ENCODE data around the gene THUMPD2. TPM values are rescaled to one million over a fixed set of nuclear protein-coding genes. Genes with fewer than 3 reads are reported as not detected.
"Not testable (repeated sequence)": the region's sequence is repeated elsewhere in the genome, so short reads cannot be mapped to it uniquely, and the experiment has no call there.

THUMPD2 gene
- 6.0 TPM for polyA plus RNA-seq (2013, experiment 1 of 2; ENCODE audit: insufficient read length)
- 6.8 TPM for polyA plus RNA-seq (2013, experiment 2 of 2; ENCODE audit: insufficient read length)

DNA sequence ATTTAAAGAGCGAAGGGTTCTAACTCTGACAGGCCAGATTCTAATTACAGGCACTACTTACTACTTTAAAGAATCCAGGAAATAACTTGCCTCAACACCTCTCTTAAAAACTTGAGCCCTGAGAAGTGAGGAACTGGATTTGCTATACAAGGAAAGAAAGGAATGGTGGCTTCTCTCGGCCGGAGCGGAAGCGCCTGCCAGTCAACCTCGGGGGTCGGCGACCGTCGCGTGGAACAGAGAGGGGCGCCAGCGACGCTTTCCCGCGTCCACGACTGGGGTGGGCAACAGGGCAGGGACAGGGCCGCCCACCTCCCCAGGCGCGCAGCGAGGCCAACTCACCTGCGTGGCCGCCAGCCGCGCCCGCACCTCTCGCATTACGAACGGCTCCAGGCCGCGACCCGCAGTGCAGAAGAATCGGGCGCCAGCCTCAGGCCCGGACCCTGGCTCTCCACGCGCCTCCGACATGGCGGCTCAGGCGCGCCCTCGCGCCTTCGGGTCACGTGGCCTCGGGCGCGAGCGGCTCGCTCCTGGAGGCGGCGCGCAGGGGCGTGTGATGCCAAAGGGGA is at the start of gene THUMPD2:
Gene THUMPD2, minus strand, starts transcription at position 484 of the 566 bp plus-strand sequence. Its CDS starts 19 bp downstream, at position 465.
- peak; percentile 73 for DNase-seq

DNA sequence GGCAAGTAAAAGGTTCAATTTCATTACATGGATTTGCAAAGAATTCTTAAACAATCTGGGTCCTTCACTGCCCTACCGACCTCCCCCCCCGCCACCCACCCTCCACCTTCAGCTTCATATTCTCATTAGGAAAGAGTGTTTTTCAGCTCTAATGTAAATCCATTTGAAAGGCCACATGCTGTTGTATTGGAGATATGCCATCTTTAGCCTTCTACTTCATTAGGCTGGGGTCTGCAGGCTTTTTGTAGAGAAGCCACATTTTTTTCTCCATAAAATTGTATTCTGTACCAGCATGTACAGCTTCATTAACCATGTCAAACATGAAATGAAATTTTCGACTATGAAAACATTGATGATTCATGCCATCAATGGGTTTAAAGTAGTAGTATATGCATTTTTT is 42.8 kb upstream of the THUMPD2 start:
- DNase-seq = no peak

DNA sequence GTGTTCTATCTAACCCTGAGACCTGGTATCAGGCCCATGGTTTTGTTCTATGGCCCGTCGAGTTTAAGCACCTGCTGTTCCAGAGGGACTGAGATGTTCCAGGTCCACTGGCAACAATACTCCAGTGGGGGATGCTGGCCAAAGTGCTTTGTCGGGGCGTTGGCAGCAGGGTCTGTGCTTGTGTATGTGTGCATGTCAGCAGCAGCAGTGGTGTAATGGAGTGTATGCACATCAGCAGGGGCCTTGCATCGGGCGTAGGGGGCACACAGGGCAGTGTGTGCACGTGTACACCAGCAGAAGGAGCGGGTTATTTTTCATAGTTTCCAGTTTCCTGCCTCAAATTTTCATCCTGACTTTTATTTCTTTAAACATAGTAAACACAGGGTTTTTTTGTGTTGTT is 37.8 kb upstream of the THUMPD2 start:
- no peak for DNase-seq

GRCh38 chr2:39816428-39816827 is 37.4 kb upstream of the THUMPD2 start:
- DNase-seq = no peak

DNA sequence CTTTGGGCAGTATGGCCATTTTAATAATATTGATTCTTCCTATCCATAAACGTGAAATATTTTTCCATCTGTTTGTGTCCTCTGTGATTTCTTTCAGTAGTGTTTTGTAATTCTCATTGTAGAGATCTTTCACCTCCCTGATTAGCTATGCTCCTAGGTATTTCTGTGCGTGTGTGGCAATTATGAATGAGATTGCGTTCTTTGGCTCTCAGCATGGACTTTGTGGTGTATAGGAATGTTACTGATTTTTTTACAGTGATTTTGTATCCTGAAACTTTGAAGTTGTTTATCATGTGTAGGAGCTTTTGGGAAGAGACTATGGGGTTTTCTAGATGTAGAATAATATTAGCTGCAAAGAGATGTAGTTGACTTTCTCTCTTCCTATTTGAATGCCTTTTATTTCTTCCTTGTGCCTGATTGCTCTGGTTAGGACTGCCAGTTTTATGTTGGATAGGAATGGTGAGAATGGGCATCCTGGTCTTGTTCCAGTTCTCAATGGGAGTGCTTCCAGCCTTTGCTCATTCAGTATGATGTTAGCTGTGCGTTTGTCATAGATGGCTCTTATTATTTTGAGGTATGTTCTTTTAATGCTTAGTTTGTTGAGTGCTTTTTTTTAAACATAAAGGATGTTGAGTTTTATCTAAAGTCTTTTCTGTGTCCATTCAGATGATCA is 27.0 kb upstream of the THUMPD2 start:
- DNase-seq = no peak

DNA sequence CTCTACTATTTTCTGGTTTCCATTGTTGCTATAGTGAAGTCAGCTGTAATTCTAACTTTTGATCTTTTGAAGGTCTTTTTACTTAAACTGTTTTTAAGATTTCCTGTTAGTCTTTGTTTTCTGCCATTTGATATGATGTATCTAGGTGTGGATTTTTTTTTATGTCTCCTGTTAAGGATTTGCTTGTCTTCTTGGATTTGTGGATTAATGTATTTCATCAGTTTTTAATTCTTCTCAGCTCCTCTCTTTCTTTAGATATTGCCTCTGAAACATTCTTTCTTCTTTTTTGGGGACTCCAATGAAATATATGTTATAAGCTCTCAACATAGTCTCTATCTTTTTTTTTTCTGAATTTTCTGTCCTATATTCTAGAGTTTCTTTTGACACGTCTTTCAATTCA is 24.8 kb upstream of the THUMPD2 start:
- no peak for DNase-seq

DNA sequence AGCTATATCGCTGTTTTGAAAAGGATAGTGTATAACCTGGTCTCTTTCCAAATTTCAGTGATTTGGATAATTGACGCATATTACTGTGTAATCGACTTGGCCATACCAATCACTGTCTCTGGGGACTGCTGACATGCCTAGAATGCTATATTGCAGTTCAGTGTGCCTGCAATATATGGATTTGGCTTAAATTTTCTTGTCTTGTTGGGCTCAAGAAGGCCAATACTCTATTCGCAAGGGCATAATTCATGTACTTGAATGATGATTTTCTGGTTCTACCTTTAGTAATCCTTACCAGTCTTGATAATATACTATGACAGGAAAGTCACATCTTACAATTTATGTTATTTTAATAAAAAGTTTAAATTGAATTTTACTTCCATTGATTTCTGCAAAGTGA is 21.7 kb upstream of the THUMPD2 start:
- DNase-seq = no peak

GRCh38 chr2:39796134-39796533 is 17.1 kb upstream of the THUMPD2 start:
- DNase-seq = no peak

- not testable (repeated sequence) for DNase-seq
These were observed 11.3 kb upstream of the THUMPD2 start for GRCh38 chr2:39790216-39790818.

DNA sequence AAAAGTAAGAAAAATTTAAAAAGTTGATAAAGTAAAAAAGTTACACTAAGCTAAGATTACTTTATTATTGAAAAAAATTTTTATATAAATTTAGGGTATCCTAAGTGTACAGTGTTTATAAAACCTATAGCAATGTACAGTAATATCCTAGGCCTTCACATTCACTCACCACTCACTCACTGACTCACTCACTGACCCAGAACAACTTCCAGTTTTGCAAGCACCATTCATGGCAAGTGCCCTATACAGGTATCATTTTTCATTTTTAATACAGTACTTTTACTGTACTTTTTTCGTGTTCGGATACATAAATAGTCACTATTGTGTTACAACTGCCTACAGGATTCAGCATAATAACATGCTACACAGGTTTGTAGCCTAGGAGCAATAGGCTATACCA is 8.9 kb upstream of the THUMPD2 start:
- no peak for DNase-seq

- DNase-seq = no peak
These were observed 7.9 kb upstream of the THUMPD2 start for GRCh38 chr2:39786761-39787522.

DNA sequence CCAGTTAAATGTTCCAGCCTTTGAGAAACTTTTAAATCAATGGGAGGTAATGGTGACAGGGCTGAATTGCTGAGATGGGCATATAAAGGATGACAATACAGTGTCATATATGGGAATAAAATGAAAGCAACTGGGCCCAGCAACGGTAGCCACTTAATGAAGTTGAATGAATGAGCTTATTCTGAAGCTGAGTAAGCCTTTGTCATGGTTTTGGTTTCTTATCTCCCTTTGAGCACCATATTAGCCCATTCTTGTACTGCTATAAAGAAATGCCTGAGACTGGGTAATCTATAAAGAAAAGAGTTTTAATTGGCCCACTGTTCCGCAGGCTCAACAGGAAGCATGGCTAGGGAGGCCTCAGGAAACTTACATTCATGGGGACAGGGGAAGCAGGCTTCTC is 3.5 kb upstream of the THUMPD2 start:
- DNase-seq = no peak

- DNase-seq = no peak
These were observed 2.6 kb upstream of the THUMPD2 start for GRCh38 chr2:39781697-39782096.

GRCh38 chr2:39780825-39781600 is 2.0 kb upstream of the THUMPD2 start:
- peak; percentile 32 for DNase-seq

DNA sequence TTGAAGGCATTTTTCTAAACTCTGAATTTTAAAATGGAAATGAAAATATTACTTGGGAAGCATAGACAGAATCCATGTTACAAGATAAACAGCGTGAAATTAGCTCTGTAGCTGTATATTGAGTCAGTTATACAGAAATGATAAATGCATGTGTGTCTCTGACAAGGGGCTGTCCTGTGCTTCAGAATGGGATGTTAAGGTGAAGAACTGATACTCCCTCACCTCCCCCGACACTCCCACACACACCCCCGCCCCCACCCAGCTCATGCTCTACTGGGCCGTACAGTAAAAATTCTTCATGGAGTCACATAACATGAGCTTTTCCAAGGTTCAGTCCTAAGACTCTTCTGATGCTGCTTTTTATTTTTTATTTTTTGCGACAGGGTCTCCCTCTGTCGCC is 869 bp upstream of the THUMPD2 start:
- no peak for DNase-seq

- DNase-seq = no peak
These were observed 338 bp upstream of the THUMPD2 start for GRCh38 chr2:39779341-39779851.

- no peak for DNase-seq
These were observed 825 bp downstream of the THUMPD2 start for GRCh38 chr2:39778233-39778632.

DNA sequence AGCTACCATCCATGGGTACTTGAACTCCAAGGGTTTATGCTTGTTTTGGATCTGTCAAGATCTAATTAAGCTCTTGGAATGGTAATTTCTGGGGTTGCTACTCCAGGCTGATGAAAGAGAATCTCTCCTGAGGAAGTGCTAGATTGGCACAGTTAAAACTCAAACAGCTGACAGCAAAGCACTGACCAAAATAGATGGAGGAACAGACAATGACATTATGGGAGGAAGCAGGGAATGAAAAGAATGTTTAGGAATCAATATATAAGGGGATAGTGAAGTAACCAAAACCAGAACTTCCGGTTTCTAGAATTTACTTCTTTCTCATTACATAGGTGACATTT is 6.3 kb downstream of the THUMPD2 start:
- DNase-seq = no peak

DNA sequence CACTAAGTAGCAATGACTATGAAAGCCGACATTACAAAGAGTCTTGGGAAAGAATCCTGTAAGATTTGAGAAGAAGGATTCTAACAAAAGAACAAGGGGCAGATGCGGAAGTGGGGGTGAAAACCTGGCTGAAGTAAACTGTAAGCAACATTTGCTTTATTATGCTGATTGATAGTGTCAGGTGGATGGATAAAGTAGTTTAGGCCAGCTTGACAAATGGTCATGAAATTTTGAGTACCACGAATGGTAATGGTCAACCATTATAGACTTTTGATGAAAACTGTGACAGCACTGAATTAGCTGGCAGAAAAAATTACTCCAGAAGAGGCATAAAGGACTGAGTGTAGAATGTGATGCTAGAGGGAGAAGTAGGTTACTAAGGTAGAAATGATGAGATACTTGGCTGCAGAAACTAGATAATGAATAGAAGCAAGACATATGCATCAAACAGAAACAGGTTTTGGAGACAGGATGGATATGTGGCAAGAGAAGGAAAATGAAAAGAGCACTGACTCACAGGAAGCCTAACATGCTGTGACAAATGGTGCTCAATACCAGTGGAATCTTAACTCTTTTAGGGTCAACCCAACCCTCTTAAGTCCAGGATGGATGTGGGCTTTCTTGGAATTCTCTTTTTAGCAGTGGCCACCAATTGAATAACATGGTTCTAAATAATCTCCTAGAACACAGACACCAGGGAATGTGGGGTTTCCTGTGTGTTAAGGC is 6.8 kb downstream of the THUMPD2 start:
- DNase-seq = peak; percentile 71

GRCh38 chr2:39762448-39762847 is 16.6 kb downstream of the THUMPD2 start:
- no peak for DNase-seq

DNA sequence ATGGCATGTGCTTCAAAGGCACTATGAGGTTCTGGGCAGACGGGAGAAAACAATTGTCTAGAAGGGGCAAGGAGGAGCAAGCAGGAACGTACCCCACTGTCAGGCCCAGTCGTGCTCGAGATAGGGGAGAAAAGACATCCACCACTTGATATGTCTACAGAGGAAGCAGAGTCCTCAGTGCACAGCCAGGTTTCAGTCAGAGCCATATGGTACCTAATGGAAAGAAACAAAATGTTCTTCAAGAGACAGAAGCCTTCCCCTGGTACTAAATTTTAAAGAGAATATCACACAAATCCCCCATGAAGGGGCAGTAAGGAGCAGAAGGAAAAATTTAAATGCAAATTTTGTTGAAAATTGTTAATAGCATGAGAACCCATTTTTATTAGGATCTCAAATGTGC is 21.9 kb downstream of the THUMPD2 start:
- no peak for DNase-seq

GRCh38 chr2:39755466-39755865 is 23.6 kb downstream of the THUMPD2 start:
- peak; percentile 54 for DNase-seq

Measured in fibroblast of skin of back (primary cell).